Measurements from ENCODE around the gene PDHB.
"Not testable (repeated sequence)": the region's sequence is repeated elsewhere in the genome, so short reads cannot be mapped to it uniquely, and the experiment has no call there.

The PDHB gene

GRCh38 chr3:58433400-58434167 lies at the start of gene PDHB:
Gene PDHB (minus strand): TSS chr3:58433832. CDS start chr3:58433809, 23 bp downstream.
- peak; percentile 94 for DNase-seq

GRCh38 chr3:58482917-58483636 lies 49.4 kb upstream of the PDHB start:
- peak; percentile 49 for DNase-seq

- no peak for DNase-seq
Observed at GRCh38 chr3:58480309-58480708, 46.7 kb upstream of the PDHB start.

- no peak for DNase-seq
Observed at GRCh38 chr3:58478781-58479180, 45.1 kb upstream of the PDHB start.

- no peak for DNase-seq
Observed at GRCh38 chr3:58474967-58475578, 41.4 kb upstream of the PDHB start.

GRCh38 chr3:58474348-58474911 lies 40.8 kb upstream of the PDHB start:
- DNase-seq: no peak

GRCh38 chr3:58473275-58473674 lies 39.6 kb upstream of the PDHB start:
- no peak for DNase-seq

GRCh38 chr3:58471025-58471887 lies 37.6 kb upstream of the PDHB start:
- peak; percentile 95 for DNase-seq

GRCh38 chr3:58470363-58471024 lies 36.9 kb upstream of the PDHB start:
- DNase-seq: no peak

GRCh38 chr3:58469096-58469495 lies 35.5 kb upstream of the PDHB start:
- no peak for DNase-seq

GRCh38 chr3:58466899-58467563 lies 33.4 kb upstream of the PDHB start:
- no peak for DNase-seq

- DNase-seq: peak; percentile 52
Observed at GRCh38 chr3:58464866-58465265, 31.2 kb upstream of the PDHB start.

GRCh38 chr3:58463942-58464271 lies 30.3 kb upstream of the PDHB start:
- no peak for DNase-seq

GRCh38 chr3:58463181-58463941 lies 29.7 kb upstream of the PDHB start:
- peak; percentile 93 for DNase-seq

GRCh38 chr3:58462829-58463180 lies 29.2 kb upstream of the PDHB start:
- no peak for DNase-seq

GRCh38 chr3:58459160-58459559 lies 25.5 kb upstream of the PDHB start:
- no peak for DNase-seq

- no peak for DNase-seq
Observed at GRCh38 chr3:58452176-58452575, 18.5 kb upstream of the PDHB start.

GRCh38 chr3:58441514-58442450 lies 8.2 kb upstream of the PDHB start:
- DNase-seq: no peak

GRCh38 chr3:58440996-58441355 lies 7.3 kb upstream of the PDHB start:
- not testable (repeated sequence) for DNase-seq

GRCh38 chr3:58437276-58437675 lies 3.6 kb upstream of the PDHB start:
- DNase-seq: not testable (repeated sequence)
